Measurements from ENCODE around the gene IL6ST.
A peak's percentile ranks its signal among the peaks of the same experiment; 100 is the strongest.

Gene IL6ST

DNA sequence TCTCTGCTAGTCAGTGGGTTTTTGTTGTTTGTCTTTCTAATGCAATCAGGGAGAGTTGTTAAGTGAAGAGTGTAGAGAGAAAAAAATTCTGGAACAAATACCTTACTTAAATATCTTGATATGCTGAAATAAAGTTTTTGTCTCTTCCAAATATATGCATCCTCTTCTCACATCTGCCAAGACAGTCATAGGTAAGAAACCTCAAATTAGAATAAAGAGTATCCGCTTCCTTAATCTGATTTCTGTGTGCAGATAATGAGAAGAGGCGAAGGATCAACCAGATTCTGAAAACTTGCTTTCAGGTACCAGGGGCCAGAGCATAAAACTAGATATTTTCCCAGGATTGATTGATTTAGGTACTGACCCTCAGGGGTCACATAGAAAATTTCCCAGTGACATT lies 11.3 kb upstream of the IL6ST start:
- no peak for TF ChIP-seq EZH2phosphoT487 (IDR thresholded peaks at IDR 0.05; ENCODE audit: low read depth)
- TF ChIP-seq, protein P1, sequence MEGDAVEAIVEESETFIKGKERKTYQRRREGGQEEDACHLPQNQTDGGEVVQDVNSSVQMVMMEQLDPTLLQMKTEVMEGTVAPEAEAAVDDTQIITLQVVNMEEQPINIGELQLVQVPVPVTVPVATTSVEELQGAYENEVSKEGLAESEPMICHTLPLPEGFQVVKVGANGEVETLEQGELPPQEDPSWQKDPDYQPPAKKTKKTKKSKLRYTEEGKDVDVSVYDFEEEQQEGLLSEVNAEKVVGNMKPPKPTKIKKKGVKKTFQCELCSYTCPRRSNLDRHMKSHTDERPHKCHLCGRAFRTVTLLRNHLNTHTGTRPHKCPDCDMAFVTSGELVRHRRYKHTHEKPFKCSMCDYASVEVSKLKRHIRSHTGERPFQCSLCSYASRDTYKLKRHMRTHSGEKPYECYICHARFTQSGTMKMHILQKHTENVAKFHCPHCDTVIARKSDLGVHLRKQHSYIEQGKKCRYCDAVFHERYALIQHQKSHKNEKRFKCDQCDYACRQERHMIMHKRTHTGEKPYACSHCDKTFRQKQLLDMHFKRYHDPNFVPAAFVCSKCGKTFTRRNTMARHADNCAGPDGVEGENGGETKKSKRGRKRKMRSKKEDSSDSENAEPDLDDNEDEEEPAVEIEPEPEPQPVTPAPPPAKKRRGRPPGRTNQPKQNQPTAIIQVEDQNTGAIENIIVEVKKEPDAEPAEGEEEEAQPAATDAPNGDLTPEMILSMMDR (IDR thresholded peaks at IDR 0.05; ENCODE audit: low read depth, low read length), result no peak
- H3K4me1 ChIP-seq (ENCODE audit: low read length), result peaks cover 31% of the 10 kb centered on the region
- H3K27ac ChIP-seq (ENCODE audit: low read length), result no peak overlapping the region
- no peaks in the 10 kb centered on the region for H3K36me3 ChIP-seq (replicated peaks; ENCODE audit: low read depth, low read length)
- H3K4me3 ChIP-seq (ENCODE audit: low read length), result no peak overlapping the region; the same call in 1 of the 2 replicates
- no peak overlapping the region for H3K9ac ChIP-seq (ENCODE audit: low read length)
- H2AFZ ChIP-seq (ENCODE audit: low read depth, low read length), result no peak overlapping the region
- H3K4me2 ChIP-seq (ENCODE audit: low read length), result peak overlapping the region; percentile 63
- peaks cover 56% of the 10 kb centered on the region for H3K27me3 ChIP-seq (ENCODE audit: low read depth, low read length)
- H3K9me3 ChIP-seq (ENCODE audit: insufficient read depth, low read length), result peaks cover 7% of the 10 kb centered on the region; the same call in 1 of the 2 replicates
- H4K20me1 ChIP-seq (ENCODE audit: insufficient read depth, low read length), result no peaks in the 10 kb centered on the region
- no peaks in the 10 kb centered on the region for H3K79me2 ChIP-seq (ENCODE audit: low read length)

DNA sequence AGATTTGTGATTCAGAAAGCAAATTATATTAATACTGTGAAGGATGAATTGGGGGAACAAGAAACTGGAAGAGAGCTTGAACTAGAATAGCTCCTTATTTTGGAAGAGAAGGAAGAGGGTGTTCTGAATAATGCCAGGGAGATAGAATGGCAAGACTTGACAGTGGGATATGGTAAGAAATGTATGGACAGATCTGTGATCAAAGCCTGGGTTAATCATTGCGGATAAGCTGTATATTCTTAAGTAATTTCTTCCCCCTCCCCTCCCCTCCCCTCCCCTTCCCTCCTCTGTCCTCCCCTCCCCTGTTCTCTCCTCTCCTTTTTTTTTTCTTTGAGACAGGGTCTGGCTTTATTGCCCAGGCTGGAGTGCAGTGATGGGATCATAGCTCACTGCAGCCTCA lies 10.1 kb upstream of the IL6ST start:
- Histone ChIP-seq H3K27me3 (ENCODE audit: low read depth, low read length) (peaks cover 50% of the 10 kb centered on the region), H3K4me1 (ENCODE audit: low read length) (peaks cover 31% of the 10 kb centered on the region), H3K36me3 (replicated peaks; ENCODE audit: low read depth, low read length) (no peaks in the 10 kb centered on the region), H3K9ac (ENCODE audit: low read length) (no peak overlapping the region), H3K27ac (ENCODE audit: low read length) (no peak overlapping the region), H4K20me1 (ENCODE audit: insufficient read depth, low read length) (no peaks in the 10 kb centered on the region), H3K9me3 (ENCODE audit: insufficient read depth, low read length) (peaks cover 7% of the 10 kb centered on the region; the same call in 1 of the 2 replicates), H3K4me3 (ENCODE audit: low read length) (no peak overlapping the region), H3K79me2 (ENCODE audit: low read length) (no peaks in the 10 kb centered on the region), H3K4me2 (ENCODE audit: low read length) (no peak overlapping the region), H2AFZ (ENCODE audit: low read depth, low read length) (no peak overlapping the region)
- TF ChIP-seq EZH2phosphoT487 (IDR thresholded peaks at IDR 0.05; ENCODE audit: low read depth), result no peak
- TF ChIP-seq, protein P1 (IDR thresholded peaks at IDR 0.05; ENCODE audit: low read depth, low read length), result no peak

DNA sequence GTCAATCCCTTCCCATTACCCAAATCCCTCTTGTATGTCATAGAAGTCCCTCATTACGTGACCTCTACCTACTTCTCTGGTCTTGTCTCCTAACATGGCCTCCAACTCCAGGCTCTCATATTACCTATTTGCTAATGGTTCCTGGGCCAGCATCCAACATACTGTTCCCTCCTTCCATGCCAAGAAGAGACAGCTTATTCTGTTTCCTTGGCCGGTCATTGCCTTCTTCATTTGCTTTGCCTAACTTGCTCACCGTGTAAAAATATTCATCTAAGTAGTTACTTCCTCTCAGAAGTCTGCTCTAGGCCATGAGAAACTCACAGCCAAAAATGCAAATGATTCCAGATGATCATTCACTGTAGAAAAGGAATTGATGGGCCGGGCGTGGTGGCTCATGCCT lies 8.9 kb upstream of the IL6ST start:
- peaks cover 7% of the 10 kb centered on the region; the same call in 1 of the 2 replicates for H3K9me3 ChIP-seq (ENCODE audit: insufficient read depth, low read length)
- TF ChIP-seq, protein P1 (IDR thresholded peaks at IDR 0.05; ENCODE audit: low read depth, low read length), result no peak
- TF ChIP-seq EZH2phosphoT487 (IDR thresholded peaks at IDR 0.05; ENCODE audit: low read depth), result no peak
- H3K9ac ChIP-seq (ENCODE audit: low read length), result no peak overlapping the region
- no peak overlapping the region for H3K4me3 ChIP-seq (ENCODE audit: low read length)
- no peaks in the 10 kb centered on the region for H3K79me2 ChIP-seq (ENCODE audit: low read length)
- H3K27me3 ChIP-seq (ENCODE audit: low read depth, low read length), result peaks cover 43% of the 10 kb centered on the region
- no peak overlapping the region for H2AFZ ChIP-seq (ENCODE audit: low read depth, low read length)
- H3K36me3 ChIP-seq (replicated peaks; ENCODE audit: low read depth, low read length), result no peaks in the 10 kb centered on the region
- H3K4me1 ChIP-seq (ENCODE audit: low read length), result peaks cover 31% of the 10 kb centered on the region
- no peak overlapping the region for H3K4me2 ChIP-seq (ENCODE audit: low read length)
- H4K20me1 ChIP-seq (ENCODE audit: insufficient read depth, low read length), result no peaks in the 10 kb centered on the region
- no peak overlapping the region for H3K27ac ChIP-seq (ENCODE audit: low read length)

DNA sequence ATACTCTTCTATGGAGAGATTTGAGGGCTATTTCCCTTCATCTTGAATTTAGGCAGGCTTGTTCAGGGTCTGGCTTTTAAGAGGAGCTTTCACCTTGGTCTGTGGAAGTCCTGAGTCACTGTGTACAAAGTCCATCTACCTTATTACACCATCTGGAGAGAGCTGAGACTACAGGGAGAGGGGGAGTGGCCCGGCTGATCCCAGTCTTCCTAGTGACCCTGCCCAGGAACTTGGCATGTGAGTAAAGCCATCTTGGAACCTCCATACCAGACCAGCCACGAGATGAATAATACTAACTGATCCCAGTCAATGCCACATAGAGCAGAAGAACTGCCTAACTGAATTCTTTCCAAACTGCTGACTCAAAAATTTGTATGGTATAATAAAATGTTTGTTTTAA lies 8.4 kb upstream of the IL6ST start:
- no peak overlapping the region for H3K9ac ChIP-seq (ENCODE audit: low read length)
- H3K27me3 ChIP-seq (ENCODE audit: low read depth, low read length), result peaks cover 41% of the 10 kb centered on the region
- H3K36me3 ChIP-seq (replicated peaks; ENCODE audit: low read depth, low read length), result no peaks in the 10 kb centered on the region
- peaks cover 31% of the 10 kb centered on the region for H3K4me1 ChIP-seq (ENCODE audit: low read length)
- no peak overlapping the region for H3K27ac ChIP-seq (ENCODE audit: low read length)
- no peaks in the 10 kb centered on the region for H3K79me2 ChIP-seq (ENCODE audit: low read length)
- no peak overlapping the region for H3K4me3 ChIP-seq (ENCODE audit: low read length)
- no peak overlapping the region for H3K4me2 ChIP-seq (ENCODE audit: low read length)
- H4K20me1 ChIP-seq (ENCODE audit: insufficient read depth, low read length), result no peaks in the 10 kb centered on the region
- TF ChIP-seq EZH2phosphoT487 (IDR thresholded peaks at IDR 0.05; ENCODE audit: low read depth), result no peak
- TF ChIP-seq, protein P1 (IDR thresholded peaks at IDR 0.05; ENCODE audit: low read depth, low read length), result no peak
- H2AFZ ChIP-seq (ENCODE audit: low read depth, low read length), result no peak overlapping the region
- peaks cover 7% of the 10 kb centered on the region; the same call in 1 of the 2 replicates for H3K9me3 ChIP-seq (ENCODE audit: insufficient read depth, low read length)
